ENCODE measurements around the gene ABCA4. TPM values are rescaled to one million over a fixed set of nuclear protein-coding genes. Genes with fewer than 3 reads are reported as not detected.

ABCA4 gene
- total RNA-seq, 6 experiments from 2014 or later: 0.49 to 0.99 (median 0.75) TPM

GRCh38 chr1:94071391-94071790 lies 49.6 kb downstream of the ABCA4 start:
- intact Hi-C loops (cut with DNase I): no loop called here
- ATAC-seq (no peak), DNase-seq (no peak)
- peaks cover 0 to 10% (median 0%) of the 10 kb centered on the region in 4 donors for H3K4me1 ChIP-seq
- no peak overlapping the region for H3K27ac ChIP-seq
- H3K36me3 ChIP-seq: no peaks in the 10 kb centered on the region
- H3K27me3 ChIP-seq: no peaks in the 10 kb centered on the region
- TF ChIP-seq CTCF (IDR thresholded peaks at IDR 0.05) (no peak), POLR2A (IDR thresholded peaks at IDR 0.05) (no peak)
- H3K9me3 ChIP-seq: no peaks in the 10 kb centered on the region
- 18% methylated on average over 1 of the region's 1 CpG for WGBS (ENCODE audit: insufficient coverage, low coverage, low lambda C conversion rate, missing lambda C conversion rate)
- no peak overlapping the region for H3K4me3 ChIP-seq

DNA sequence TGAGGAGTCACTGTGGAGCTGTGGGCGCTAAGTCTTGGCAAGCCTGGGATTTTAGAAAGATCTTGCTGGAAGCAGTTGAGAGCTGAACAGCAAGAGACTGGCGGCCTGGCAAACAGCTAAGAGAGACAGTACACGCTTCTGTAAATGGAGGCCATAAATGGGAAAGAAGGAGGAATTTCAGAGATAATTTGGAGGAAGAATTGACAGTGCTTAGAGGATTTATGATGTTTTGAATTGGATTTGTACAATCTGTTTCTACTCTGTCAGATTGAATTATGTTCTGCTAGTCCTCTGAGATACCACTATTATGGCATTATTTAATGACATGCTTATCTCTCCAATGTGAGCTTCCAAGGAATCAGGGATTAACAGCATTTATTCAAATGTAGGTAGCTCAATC lies 50.1 kb downstream of the ABCA4 start:
- no peak for ATAC-seq
- DNase-seq: no peak
- H3K9me3 ChIP-seq: no peaks in the 10 kb centered on the region
- H3K27me3 ChIP-seq: no peaks in the 10 kb centered on the region
- WGBS (ENCODE audit: insufficient coverage, low coverage, low lambda C conversion rate, missing lambda C conversion rate): 89% methylated on average over 3 of the region's 3 CpGs
- H3K4me1 ChIP-seq: peaks cover 0 to 10% (median 0%) of the 10 kb centered on the region in 4 donors
- no peaks in the 10 kb centered on the region for H3K36me3 ChIP-seq
- intact Hi-C loops (cut with DNase I): no loop called here
- no peak overlapping the region for H3K27ac ChIP-seq
- H3K4me3 ChIP-seq: no peak overlapping the region
- TF ChIP-seq CTCF (IDR thresholded peaks at IDR 0.05) (no peak), POLR2A (IDR thresholded peaks at IDR 0.05) (no peak)

GRCh38 chr1:94069919-94070285 lies 51.0 kb downstream of the ABCA4 start:
- intact Hi-C loops (cut with DNase I): loop anchor here in 1 of 2 donors (10.0 kb wide), 1 partner anchor 175 kb away; no protein-coding TSS in a partner anchor
- Histone ChIP-seq H3K27me3 (no peaks in the 10 kb centered on the region), H3K36me3 (no peaks in the 10 kb centered on the region), H3K4me1 (peaks cover 0 to 10% (median 0%) of the 10 kb centered on the region in 4 donors), H3K27ac (peak overlapping the region in 2 of 3 donors; percentile 6 to 10), H3K4me3 (no peak overlapping the region), H3K9me3 (no peaks in the 10 kb centered on the region)
- 48% methylated on average over 2 of the region's 2 CpGs for WGBS (ENCODE audit: insufficient coverage, low coverage, low lambda C conversion rate, missing lambda C conversion rate)
- DNase-seq: no peak
- no peak for ATAC-seq
- TF ChIP-seq CTCF (IDR thresholded peaks at IDR 0.05) (no peak), POLR2A (IDR thresholded peaks at IDR 0.05) (no peak)

DNA sequence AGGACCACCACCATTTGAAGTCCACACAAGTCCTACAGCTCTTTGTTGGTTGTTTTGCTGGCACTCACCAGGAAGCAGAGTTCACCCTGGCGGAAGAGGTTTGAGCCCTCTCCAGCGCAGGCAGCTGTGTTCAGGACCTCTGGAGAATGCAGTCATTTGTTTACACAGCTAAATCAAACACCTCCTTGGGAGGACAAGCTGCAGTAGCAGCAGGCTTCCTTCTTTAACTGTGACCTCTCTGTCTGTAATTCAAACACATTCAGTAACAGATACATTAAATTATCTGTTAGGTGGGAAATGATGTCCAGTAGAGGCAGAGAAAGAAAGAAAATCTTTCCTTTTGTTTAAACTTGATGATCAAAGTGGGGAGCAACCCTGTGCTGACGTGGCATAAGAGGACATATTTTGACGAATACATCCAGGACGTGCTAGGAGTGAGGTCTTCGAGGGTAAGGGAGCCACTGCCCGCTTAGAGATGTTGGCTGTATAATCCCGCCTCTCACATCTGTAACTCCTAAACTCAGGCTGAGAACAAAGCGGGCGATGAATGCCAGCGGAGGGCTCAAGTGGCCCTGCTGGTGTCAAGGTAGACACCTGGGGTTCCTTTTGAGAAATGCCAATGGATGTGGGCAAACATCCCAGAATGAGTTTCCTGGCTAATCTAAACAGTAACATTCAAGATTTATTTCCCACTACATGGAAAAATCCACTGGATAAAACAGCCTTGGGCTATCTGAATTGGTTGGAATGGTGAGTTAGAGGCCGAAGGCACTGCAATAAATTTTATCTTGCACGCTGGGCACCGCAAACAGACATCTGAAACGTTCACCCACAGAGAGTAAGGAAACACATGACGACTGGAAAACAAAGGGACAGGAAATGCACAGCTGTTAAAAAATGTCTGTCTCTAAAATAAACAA lies 51.7 kb downstream of the ABCA4 start:
- no peaks in the 10 kb centered on the region for H3K36me3 ChIP-seq
- peaks cover 0 to 10% (median 0%) of the 10 kb centered on the region in 4 donors for H3K4me1 ChIP-seq
- ATAC-seq (peak; percentile 67 to 84 (median 77)), DNase-seq (peak in 1 of 3 donors; percentile 44)
- no peak for TF ChIP-seq POLR2A (IDR thresholded peaks at IDR 0.05)
- no peak for TF ChIP-seq CTCF (IDR thresholded peaks at IDR 0.05)
- no peaks in the 10 kb centered on the region for H3K9me3 ChIP-seq
- H3K27me3 ChIP-seq: no peaks in the 10 kb centered on the region
- intact Hi-C loops (cut with DNase I): loop anchor here in 1 of 2 donors (10.0 kb wide), 1 partner anchor 176 kb away; no protein-coding TSS in a partner anchor
- H3K27ac ChIP-seq: peak overlapping the region; percentile 10 to 49 (median 19)
- no peak overlapping the region for H3K4me3 ChIP-seq
- 48% methylated on average over 13 of the region's 16 CpGs for WGBS (ENCODE audit: insufficient coverage, low coverage, low lambda C conversion rate, missing lambda C conversion rate)

Measured in right lobe of liver (tissue), 6 donors.